GM18505 (cell line): Measurements from ENCODE around the gene PCDH19.

Source experiments
- ATAC-seq: cut with Tn5 transposase; IDR thresholded peaks from one replicate; pipeline ENCODE4 v1.9.1; 2021; ENCODE audit not compliant: unreplicated experiment
- POLR2A ChIP-seq: IDR thresholded peaks from 4 replicates; pipeline ENCODE4 v1.6.1; 2011; ENCODE audit warnings: borderline replicate concordance; ENCODE audit not compliant: insufficient read depth, insufficient read length; ENCODE audit errors: extremely low read depth

PCDH19 gene

GRCh38 chrX:100411802-100412715, 2.0 kb upstream of the PCDH19 start:
- no peak for TF ChIP-seq POLR2A
- no peak for ATAC-seq

GRCh38 chrX:100410901-100411801, 1.1 kb upstream of the PCDH19 start:
- no peak for ATAC-seq
- TF ChIP-seq POLR2A: no peak

GRCh38 chrX:100408713-100409609, 1.1 kb downstream of the PCDH19 start:
- no peak for ATAC-seq
- no peak for TF ChIP-seq POLR2A

GRCh38 chrX:100407784-100408712, 2.0 kb downstream of the PCDH19 start:
- no peak for ATAC-seq
- no peak for TF ChIP-seq POLR2A

GRCh38 chrX:100407147-100407783, 2.8 kb downstream of the PCDH19 start:
- no peak for ATAC-seq

GRCh38 chrX:100405424-100405823, 4.6 kb downstream of the PCDH19 start:
- TF ChIP-seq POLR2A: no peak
- no peak for ATAC-seq

More at GRCh38 chrX:100407147-100407783, 2.8 kb downstream of the PCDH19 start:
- TF ChIP-seq POLR2A: no peak

- ATAC-seq: no peak
- TF ChIP-seq POLR2A: no peak
Observed at GRCh38 chrX:100404851-100405250, 5.2 kb downstream of the PCDH19 start.

GRCh38 chrX:100395781-100396180, 14.3 kb downstream of the PCDH19 start:
- no peak for TF ChIP-seq POLR2A

GRCh38 chrX:100381619-100382018, 28.5 kb downstream of the PCDH19 start:
- ATAC-seq: no peak
- no peak for TF ChIP-seq POLR2A

More at GRCh38 chrX:100395781-100396180, 14.3 kb downstream of the PCDH19 start:
- no peak for ATAC-seq

- TF ChIP-seq POLR2A: no peak
- ATAC-seq: no peak
Observed at GRCh38 chrX:100379388-100379986, 30.6 kb downstream of the PCDH19 start.

- no peak for ATAC-seq
- no peak for TF ChIP-seq POLR2A
Observed at GRCh38 chrX:100377826-100378225, 32.2 kb downstream of the PCDH19 start.
